Thoracic aorta (tissue), 2 donors: ENCODE data around the gene PLD5. TPM values are rescaled to one million over a fixed set of nuclear protein-coding genes. Genes with fewer than 3 reads are reported as not detected.

Experiments
- ATAC-seq: fragments of 150-250 bp; one replicate; pipeline ENCODE4 v1.8.0; 2017; ENCODE audit warnings: low read depth; ENCODE audit not compliant: insufficient number of reproducible peaks, low FRiP score
- DNase-seq: peaks from one replicate; pipeline ENCODE4 v3.0.0-alpha.2; 2020; ENCODE audit warnings: low spot score
- H3K27ac ChIP-seq, 2 donors: fragments of 200-600 bp; sonication (generic); 1 replicate in 1 of 2; 2 replicates in 1 of 2; pipeline ENCODE4 v1.5.1; 2016; ENCODE audit warnings: mild to moderate bottlenecking in 2 of 2, moderate library complexity in 2 of 2
- H3K27me3 ChIP-seq: fragments of 200-600 bp; sonication (generic); replicated peaks from 2 replicates; pipeline ENCODE4 v1.6.0; 2016; ENCODE audit warnings: mild to moderate bottlenecking; ENCODE audit not compliant: insufficient read depth
- H3K36me3 ChIP-seq: fragments of 200-600 bp; sonication (generic); one replicate; pipeline ENCODE4 v1.5.1; 2016
- H3K4me1 ChIP-seq, 2 donors: fragments of 200-600 bp; sonication (generic); 1 replicate in 1 of 2; 2 replicates in 1 of 2; pipeline versions ENCODE4 v1.5.1 to v1.6.0; 2016; ENCODE audit warnings: low read depth in 2 of 2, mild to moderate bottlenecking in 1 of 2; ENCODE audit not compliant: control insufficient read depth in 1 of 2
- H3K4me3 ChIP-seq: fragments of 200-600 bp; sonication (generic); 2 replicates; pipeline ENCODE4 v1.5.1; 2016; ENCODE audit warnings: mild to moderate bottlenecking
- H3K9me3 ChIP-seq: fragments of 200-600 bp; sonication (generic); 2 replicates; pipeline ENCODE4 v1.5.1; 2016
- total RNA-seq, 2 donors: library from RNA; depleted of rRNA; stranded (reverse); fragments of >200 nt; gene quantifications; one replicate each; pipeline versions ENCODE4 v1.1.0 to v1.2.3, GENCODE V29; 2016
- TF ChIP-seq, protein P1 (sequence below): fragments of 200-600 bp; sonication (generic); IDR thresholded peaks from one replicate; pipeline ENCODE4 v1.5.1; 2019; ENCODE audit warnings: antibody characterized with exemption

The PLD5 gene
- total RNA-seq, 2 donors from 2014 or later: 12.2 to 23.9 TPM

DNA sequence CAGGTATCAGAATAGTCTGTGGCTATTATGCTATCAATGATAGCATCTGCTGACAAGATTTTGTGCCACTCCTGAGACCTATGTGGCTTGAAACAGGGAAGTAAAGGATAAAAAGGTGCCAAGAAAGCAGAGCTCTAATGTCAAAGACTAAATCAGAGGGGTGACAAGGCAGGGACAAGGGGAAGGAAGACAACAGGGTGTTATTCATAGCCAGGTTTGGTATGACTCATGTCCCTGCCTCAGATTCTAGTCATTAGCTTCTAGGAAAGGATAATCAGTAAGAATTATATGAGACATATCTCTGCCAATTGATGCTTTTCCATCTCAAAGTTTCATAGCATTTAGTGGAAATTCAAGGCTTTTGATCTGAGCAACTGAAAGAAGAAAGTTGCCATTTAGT lies 31.8 kb upstream of the PLD5 start:
- ATAC-seq: no peak
- no peak overlapping the region for H3K27ac ChIP-seq
- H3K4me3 ChIP-seq: no peak overlapping the region
- TF ChIP-seq, protein P1, sequence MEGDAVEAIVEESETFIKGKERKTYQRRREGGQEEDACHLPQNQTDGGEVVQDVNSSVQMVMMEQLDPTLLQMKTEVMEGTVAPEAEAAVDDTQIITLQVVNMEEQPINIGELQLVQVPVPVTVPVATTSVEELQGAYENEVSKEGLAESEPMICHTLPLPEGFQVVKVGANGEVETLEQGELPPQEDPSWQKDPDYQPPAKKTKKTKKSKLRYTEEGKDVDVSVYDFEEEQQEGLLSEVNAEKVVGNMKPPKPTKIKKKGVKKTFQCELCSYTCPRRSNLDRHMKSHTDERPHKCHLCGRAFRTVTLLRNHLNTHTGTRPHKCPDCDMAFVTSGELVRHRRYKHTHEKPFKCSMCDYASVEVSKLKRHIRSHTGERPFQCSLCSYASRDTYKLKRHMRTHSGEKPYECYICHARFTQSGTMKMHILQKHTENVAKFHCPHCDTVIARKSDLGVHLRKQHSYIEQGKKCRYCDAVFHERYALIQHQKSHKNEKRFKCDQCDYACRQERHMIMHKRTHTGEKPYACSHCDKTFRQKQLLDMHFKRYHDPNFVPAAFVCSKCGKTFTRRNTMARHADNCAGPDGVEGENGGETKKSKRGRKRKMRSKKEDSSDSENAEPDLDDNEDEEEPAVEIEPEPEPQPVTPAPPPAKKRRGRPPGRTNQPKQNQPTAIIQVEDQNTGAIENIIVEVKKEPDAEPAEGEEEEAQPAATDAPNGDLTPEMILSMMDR: no peak
- H3K4me1 ChIP-seq: no peaks in the 10 kb centered on the region
- no peaks in the 10 kb centered on the region for H3K27me3 ChIP-seq
- H3K9me3 ChIP-seq: no peaks in the 10 kb centered on the region
- no peaks in the 10 kb centered on the region for H3K36me3 ChIP-seq
- no peak for DNase-seq

DNA sequence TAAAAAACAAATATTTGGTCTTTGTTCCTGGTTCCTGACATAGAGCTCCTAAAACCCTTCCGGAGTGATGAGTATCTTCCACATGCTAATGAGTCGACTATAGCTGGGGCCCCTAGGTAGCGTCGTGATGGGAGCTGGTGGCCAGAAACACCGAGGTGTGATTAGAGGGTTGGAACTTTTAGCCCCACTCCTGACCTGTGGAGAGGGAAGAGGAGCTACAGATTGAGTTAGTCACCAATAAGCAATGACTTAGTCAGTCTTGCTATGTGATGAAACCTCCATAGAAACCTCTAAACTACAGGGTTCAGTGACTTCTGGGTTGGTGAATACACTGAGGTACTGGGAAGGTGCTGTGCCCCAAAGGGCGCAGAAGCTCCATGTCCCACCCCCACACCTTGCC lies 30.1 kb upstream of the PLD5 start:
- TF ChIP-seq, protein P1: no peak
- DNase-seq: no peak
- Histone ChIP-seq H3K36me3 (no peaks in the 10 kb centered on the region), H3K27me3 (no peaks in the 10 kb centered on the region), H3K4me1 (no peaks in the 10 kb centered on the region), H3K9me3 (no peaks in the 10 kb centered on the region), H3K27ac (no peak overlapping the region), H3K4me3 (no peak overlapping the region)
- no peak for ATAC-seq

DNA sequence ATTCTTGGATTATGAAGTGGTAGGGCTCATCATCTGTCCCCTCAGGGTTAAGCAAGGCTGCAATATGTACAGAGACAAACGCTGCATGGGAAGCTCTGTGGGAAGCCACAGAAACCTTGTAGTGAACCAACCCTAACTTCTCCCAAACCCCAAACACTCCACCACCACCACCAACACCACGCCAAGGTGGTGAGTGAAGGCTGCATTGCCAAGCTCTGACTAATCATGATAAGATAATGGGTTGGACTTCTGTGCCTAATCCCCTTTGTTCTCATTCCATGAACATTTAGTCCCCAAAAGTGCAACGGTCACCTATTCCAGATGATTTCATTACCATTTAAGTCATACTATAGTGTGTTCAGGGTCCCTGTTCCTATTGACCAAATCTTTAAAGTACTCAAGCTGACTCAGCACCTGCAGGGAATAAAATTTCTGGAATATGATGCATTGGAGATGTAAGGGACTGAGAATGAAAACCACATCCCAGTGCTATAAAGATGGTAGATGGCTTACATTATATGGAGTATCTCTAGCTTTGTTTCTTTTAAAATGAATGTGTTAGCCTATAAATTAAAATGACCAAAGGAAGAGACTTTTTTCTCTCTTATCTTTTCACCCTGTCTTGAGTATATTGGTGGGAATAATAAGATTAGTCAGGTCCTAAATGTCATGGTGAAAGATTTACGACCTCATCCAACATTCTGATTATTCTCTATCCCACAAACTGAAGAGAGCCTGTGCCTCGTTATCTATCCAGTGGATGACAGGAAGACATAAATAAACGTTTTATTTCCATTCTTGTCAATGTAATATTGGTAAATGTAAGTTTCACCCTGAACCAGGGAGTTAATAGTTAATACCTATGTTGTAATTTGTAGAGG lies 22.6 kb upstream of the PLD5 start:
- Histone ChIP-seq H3K36me3 (no peaks in the 10 kb centered on the region), H3K27ac (no peak overlapping the region), H3K4me3 (no peak overlapping the region), H3K4me1 (no peaks in the 10 kb centered on the region), H3K27me3 (no peaks in the 10 kb centered on the region), H3K9me3 (no peaks in the 10 kb centered on the region)
- DNase-seq (no peak), ATAC-seq (no peak)
- TF ChIP-seq, protein P1: no peak

DNA sequence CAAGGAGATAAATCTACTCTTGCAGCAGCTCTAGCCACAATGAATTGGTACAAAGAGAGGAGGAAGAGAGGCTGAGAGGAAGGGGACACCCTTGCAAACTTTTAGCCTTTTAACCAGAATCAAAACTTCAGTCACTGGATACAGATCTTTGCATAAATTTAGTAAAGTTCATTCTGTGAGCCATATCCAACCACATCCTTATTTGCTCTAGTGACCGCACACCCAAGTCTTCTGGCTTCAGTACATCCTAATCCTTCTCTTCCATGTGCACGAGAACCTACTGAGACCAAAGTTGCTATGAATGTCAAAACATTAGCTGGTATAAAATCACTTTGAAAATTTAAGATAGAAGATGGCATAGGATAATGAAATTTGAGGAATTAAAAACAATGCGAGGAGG lies 21.9 kb upstream of the PLD5 start:
- no peaks in the 10 kb centered on the region for H3K27me3 ChIP-seq

DNA sequence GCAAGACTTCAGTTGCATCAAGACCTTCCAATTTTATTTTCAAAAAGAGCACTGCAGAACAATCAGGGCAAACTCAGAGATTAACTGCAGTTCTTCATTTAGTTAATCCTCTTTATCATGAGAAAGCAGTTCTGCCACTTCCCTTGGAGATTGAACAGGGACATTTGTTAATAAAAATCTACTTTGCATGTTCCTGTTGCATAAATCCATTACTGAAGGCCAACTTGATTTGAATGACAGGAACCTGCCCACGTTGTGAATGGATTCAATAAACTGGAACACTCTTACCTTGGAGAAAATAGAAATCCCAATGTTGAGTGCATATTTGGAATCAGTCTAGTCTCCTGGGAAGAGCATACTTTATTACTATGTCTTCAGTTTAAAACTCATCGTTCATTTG lies 19.6 kb upstream of the PLD5 start:
- Histone ChIP-seq H3K9me3 (no peaks in the 10 kb centered on the region), H3K27me3 (no peaks in the 10 kb centered on the region), H3K36me3 (no peaks in the 10 kb centered on the region), H3K27ac (no peak overlapping the region), H3K4me1 (no peaks in the 10 kb centered on the region), H3K4me3 (no peak overlapping the region)
- TF ChIP-seq, protein P1: no peak
- DNase-seq (no peak), ATAC-seq (no peak)

More for the DNA sequence above, 21.9 kb upstream of the PLD5 start:
- Histone ChIP-seq H3K9me3 (no peaks in the 10 kb centered on the region), H3K27ac (no peak overlapping the region), H3K4me1 (no peaks in the 10 kb centered on the region), H3K36me3 (no peaks in the 10 kb centered on the region), H3K4me3 (no peak overlapping the region)
- ATAC-seq: no peak
- no peak for DNase-seq
- TF ChIP-seq, protein P1: no peak
